ENCODE results near the gene NLRC5.

DNA sequence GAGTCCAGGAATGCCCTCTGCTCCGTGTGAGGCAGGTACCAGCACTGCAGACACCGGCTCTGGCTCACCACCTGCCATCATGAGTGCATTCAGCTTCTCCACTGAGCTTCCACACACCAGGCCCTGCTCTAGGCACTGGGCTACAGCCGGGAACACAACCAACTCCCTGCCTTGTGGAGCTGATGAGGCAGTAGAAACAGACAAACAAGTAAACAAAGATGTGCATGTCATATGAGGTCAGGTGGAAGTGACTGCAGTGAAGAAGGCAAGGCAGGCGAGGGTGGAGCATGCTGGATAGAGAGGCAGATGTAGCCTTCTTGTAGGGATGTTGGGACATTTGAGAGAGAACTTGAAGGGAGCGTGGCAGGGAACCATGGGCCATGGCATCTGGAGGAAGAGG is 5.0 kb downstream of the NLRC5 start:
- TF ChIP-seq, protein P1, sequence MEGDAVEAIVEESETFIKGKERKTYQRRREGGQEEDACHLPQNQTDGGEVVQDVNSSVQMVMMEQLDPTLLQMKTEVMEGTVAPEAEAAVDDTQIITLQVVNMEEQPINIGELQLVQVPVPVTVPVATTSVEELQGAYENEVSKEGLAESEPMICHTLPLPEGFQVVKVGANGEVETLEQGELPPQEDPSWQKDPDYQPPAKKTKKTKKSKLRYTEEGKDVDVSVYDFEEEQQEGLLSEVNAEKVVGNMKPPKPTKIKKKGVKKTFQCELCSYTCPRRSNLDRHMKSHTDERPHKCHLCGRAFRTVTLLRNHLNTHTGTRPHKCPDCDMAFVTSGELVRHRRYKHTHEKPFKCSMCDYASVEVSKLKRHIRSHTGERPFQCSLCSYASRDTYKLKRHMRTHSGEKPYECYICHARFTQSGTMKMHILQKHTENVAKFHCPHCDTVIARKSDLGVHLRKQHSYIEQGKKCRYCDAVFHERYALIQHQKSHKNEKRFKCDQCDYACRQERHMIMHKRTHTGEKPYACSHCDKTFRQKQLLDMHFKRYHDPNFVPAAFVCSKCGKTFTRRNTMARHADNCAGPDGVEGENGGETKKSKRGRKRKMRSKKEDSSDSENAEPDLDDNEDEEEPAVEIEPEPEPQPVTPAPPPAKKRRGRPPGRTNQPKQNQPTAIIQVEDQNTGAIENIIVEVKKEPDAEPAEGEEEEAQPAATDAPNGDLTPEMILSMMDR (IDR thresholded peaks at IDR 0.05): no peak
- TF ChIP-seq POLR2A (IDR thresholded peaks at IDR 0.05): no peak
- no peak for TF ChIP-seq POLR2AphosphoS5 (IDR thresholded peaks at IDR 0.05; ENCODE audit: insufficient read depth in 1 of 2, low read depth in 1 of 2)

All from vagina (tissue), 2 donors.